ENCODE results near the gene LDB2.

DNA sequence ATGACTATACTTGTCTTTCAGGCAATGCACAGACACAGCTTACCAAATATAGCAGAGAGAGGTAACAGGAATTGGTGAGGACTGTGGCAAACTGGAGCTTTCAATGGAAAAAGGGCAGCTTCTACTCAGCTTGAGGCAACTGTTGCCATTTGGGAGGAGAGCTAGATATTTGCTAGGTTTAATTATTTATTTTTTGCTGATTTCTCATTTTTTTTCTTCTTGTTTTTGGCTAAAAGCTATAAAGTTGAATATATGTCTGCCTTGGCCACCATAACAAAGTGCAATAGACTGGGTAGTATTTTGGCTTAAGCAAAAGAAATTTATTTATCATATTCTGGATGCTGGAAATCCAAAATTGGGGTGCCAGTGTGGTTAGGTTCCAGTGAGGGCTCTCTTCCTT, 93.9 kb downstream of the LDB2 start:
- TF ChIP-seq, protein P1, sequence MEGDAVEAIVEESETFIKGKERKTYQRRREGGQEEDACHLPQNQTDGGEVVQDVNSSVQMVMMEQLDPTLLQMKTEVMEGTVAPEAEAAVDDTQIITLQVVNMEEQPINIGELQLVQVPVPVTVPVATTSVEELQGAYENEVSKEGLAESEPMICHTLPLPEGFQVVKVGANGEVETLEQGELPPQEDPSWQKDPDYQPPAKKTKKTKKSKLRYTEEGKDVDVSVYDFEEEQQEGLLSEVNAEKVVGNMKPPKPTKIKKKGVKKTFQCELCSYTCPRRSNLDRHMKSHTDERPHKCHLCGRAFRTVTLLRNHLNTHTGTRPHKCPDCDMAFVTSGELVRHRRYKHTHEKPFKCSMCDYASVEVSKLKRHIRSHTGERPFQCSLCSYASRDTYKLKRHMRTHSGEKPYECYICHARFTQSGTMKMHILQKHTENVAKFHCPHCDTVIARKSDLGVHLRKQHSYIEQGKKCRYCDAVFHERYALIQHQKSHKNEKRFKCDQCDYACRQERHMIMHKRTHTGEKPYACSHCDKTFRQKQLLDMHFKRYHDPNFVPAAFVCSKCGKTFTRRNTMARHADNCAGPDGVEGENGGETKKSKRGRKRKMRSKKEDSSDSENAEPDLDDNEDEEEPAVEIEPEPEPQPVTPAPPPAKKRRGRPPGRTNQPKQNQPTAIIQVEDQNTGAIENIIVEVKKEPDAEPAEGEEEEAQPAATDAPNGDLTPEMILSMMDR (IDR thresholded peaks at IDR 0.05; ENCODE audit: low read length): no peak
- no peak for TF ChIP-seq EZH2 (optimal IDR thresholded peaks at IDR 0.05; ENCODE audit: low read depth, low read length)

All from MM.1S (cell line).